GM18868 (cell line): ENCODE data around the gene ASB18.

Source experiments
- ATAC-seq: cut with Tn5 transposase; IDR thresholded peaks from one replicate; pipeline ENCODE4 v1.9.1; 2021; ENCODE audit warnings: mild to moderate bottlenecking, moderate library complexity; ENCODE audit not compliant: unreplicated experiment

The ASB18 gene

GRCh38 chr2:236209535-236209934, 54.7 kb downstream of the ASB18 start:
- ATAC-seq = no peak

- ATAC-seq = no peak
Measured at GRCh38 chr2:236208019-236208926, 55.9 kb downstream of the ASB18 start.

- no peak for ATAC-seq
Measured at GRCh38 chr2:236207472-236207871, 56.7 kb downstream of the ASB18 start.

- no peak for ATAC-seq
Measured at GRCh38 chr2:236205867-236206645, 58.1 kb downstream of the ASB18 start.

- ATAC-seq = no peak
Measured at GRCh38 chr2:236204953-236205352, 59.3 kb downstream of the ASB18 start.

GRCh38 chr2:236200378-236200777, 63.8 kb downstream of the ASB18 start:
- ATAC-seq = no peak

- no peak for ATAC-seq
Measured at GRCh38 chr2:236196366-236196765, 67.8 kb downstream of the ASB18 start.

GRCh38 chr2:236195726-236196125, 68.5 kb downstream of the ASB18 start:
- no peak for ATAC-seq

GRCh38 chr2:236194786-236195185, 69.4 kb downstream of the ASB18 start:
- no peak for ATAC-seq

GRCh38 chr2:236193026-236193425, 71.2 kb downstream of the ASB18 start:
- no peak for ATAC-seq

GRCh38 chr2:236190674-236191073, 73.5 kb downstream of the ASB18 start:
- ATAC-seq = no peak

GRCh38 chr2:236184701-236185100, 79.5 kb downstream of the ASB18 start:
- no peak for ATAC-seq

GRCh38 chr2:236180831-236181453, 83.3 kb downstream of the ASB18 start:
- ATAC-seq = no peak

GRCh38 chr2:236180076-236180816, 84.0 kb downstream of the ASB18 start:
- no peak for ATAC-seq

- ATAC-seq = no peak
Measured at GRCh38 chr2:236179236-236180075, 84.8 kb downstream of the ASB18 start.

GRCh38 chr2:236178890-236179235, 85.3 kb downstream of the ASB18 start:
- no peak for ATAC-seq

- no peak for ATAC-seq
Measured at GRCh38 chr2:236177967-236178889, 86.0 kb downstream of the ASB18 start.

GRCh38 chr2:236177604-236177966, 86.6 kb downstream of the ASB18 start:
- ATAC-seq = no peak

- no peak for ATAC-seq
Measured at GRCh38 chr2:236176951-236177350, 87.3 kb downstream of the ASB18 start.
